Measurements from ENCODE around the gene DERA. TPM values are rescaled to one million over a fixed set of nuclear protein-coding genes. Genes with fewer than 3 reads are reported as not detected.
A peak's percentile ranks its signal among the peaks of the same experiment; 100 is the strongest.

DERA gene
- total and polyA plus RNA-seq, 2 donors from 2014 or later, result 40.2 to 59.5 TPM

- peak within 1 kb of the TSS; percentile 83 to 98 (median 96) for H3K4me3 ChIP-seq (ENCODE audit: low read length in 3 of 3)
- H3K9ac ChIP-seq (ENCODE audit: low read length in 3 of 3), result peak within 1 kb of the TSS; percentile 82 to 99 (median 98)
- H3K4me1 ChIP-seq (ENCODE audit: control insufficient read depth in 2 of 3, insufficient read depth in 2 of 3, low read depth in 1 of 3, low read length in 3 of 3), result peaks cover 0 to 6% (median 5%) of the 10 kb centered on the region in 3 donors
- H3K9me3 ChIP-seq (ENCODE audit: control insufficient read depth in 2 of 3, insufficient read depth in 1 of 3, low read length in 3 of 3), result no peaks in the 10 kb centered on the region
- FAIRE-seq (peak; percentile 84), DNase-seq (peak; percentile 98 to 99 (median 98))
- intact Hi-C loops (cut with DNase I), result no loop called here
- peak within 1 kb of the TSS; percentile 99 to 100 for H3K27ac ChIP-seq (ENCODE audit: low read depth in 2 of 2, low read length in 2 of 2)
- no peaks in the 10 kb centered on the region for H3K27me3 ChIP-seq (ENCODE audit: control insufficient read depth, insufficient read depth, low read length)
- no peak for TF ChIP-seq CTCF (IDR thresholded peaks at IDR 0.05; ENCODE audit: borderline replicate concordance, extremely low read depth, insufficient read depth)
- peaks cover 0 to 3% (median 2%) of the 10 kb centered on the region in 3 donors for H3K36me3 ChIP-seq (ENCODE audit: control insufficient read depth in 2 of 3, insufficient read depth in 3 of 3, low read length in 3 of 3)
Observed at GRCh38 chr12:15882118-15882971, 28.8 kb upstream of the DERA start, which contains the start of gene STRAP. Gene STRAP, plus strand, starts transcription at chr12:15882387. Its CDS starts 321 bp downstream, at chr12:15882708.

GRCh38 chr12:15883536-15883935 lies 27.6 kb upstream of the DERA start:
- intact Hi-C loops (cut with DNase I), result no loop called here
- DNase-seq (peak in 1 of 5 donors; percentile 24), FAIRE-seq (no peak)
- peaks cover 0 to 6% (median 5%) of the 10 kb centered on the region in 3 donors for H3K4me1 ChIP-seq (ENCODE audit: control insufficient read depth in 2 of 3, insufficient read depth in 2 of 3, low read depth in 1 of 3, low read length in 3 of 3)
- H3K27ac ChIP-seq (ENCODE audit: low read depth in 2 of 2, low read length in 2 of 2), result no peak overlapping the region
- peaks cover 0 to 5% (median 2%) of the 10 kb centered on the region in 3 donors for H3K36me3 ChIP-seq (ENCODE audit: control insufficient read depth in 2 of 3, insufficient read depth in 3 of 3, low read length in 3 of 3)
- no peaks in the 10 kb centered on the region for H3K27me3 ChIP-seq (ENCODE audit: control insufficient read depth, insufficient read depth, low read length)
- TF ChIP-seq CTCF (IDR thresholded peaks at IDR 0.05; ENCODE audit: borderline replicate concordance, extremely low read depth, insufficient read depth), result no peak
- H3K4me3 ChIP-seq (ENCODE audit: low read length in 3 of 3), result peak overlapping the region; percentile 7 to 98 (median 96)
- no peaks in the 10 kb centered on the region for H3K9me3 ChIP-seq (ENCODE audit: control insufficient read depth in 2 of 3, insufficient read depth in 1 of 3, low read length in 3 of 3)
- peak overlapping the region in 2 of 3 donors; percentile 69 to 99 for H3K9ac ChIP-seq (ENCODE audit: low read length in 3 of 3)

GRCh38 chr12:15886372-15887042 lies 24.6 kb upstream of the DERA start:
- DNase-seq (no peak), FAIRE-seq (no peak)
- intact Hi-C loops (cut with DNase I), result no loop called here
- peaks cover 0 to 6% (median 5%) of the 10 kb centered on the region in 3 donors for H3K4me1 ChIP-seq (ENCODE audit: control insufficient read depth in 2 of 3, insufficient read depth in 2 of 3, low read depth in 1 of 3, low read length in 3 of 3)
- H3K36me3 ChIP-seq (ENCODE audit: control insufficient read depth in 2 of 3, insufficient read depth in 3 of 3, low read length in 3 of 3), result peaks cover 0 to 16% (median 6%) of the 10 kb centered on the region in 3 donors
- no peak overlapping the region for H3K27ac ChIP-seq (ENCODE audit: low read depth in 2 of 2, low read length in 2 of 2)
- no peaks in the 10 kb centered on the region for H3K27me3 ChIP-seq (ENCODE audit: control insufficient read depth, insufficient read depth, low read length)
- no peak for TF ChIP-seq CTCF (IDR thresholded peaks at IDR 0.05; ENCODE audit: borderline replicate concordance, extremely low read depth, insufficient read depth)
- H3K4me3 ChIP-seq (ENCODE audit: low read length in 3 of 3), result no peak overlapping the region
- H3K9ac ChIP-seq (ENCODE audit: low read length in 3 of 3), result no peak overlapping the region
- no peaks in the 10 kb centered on the region for H3K9me3 ChIP-seq (ENCODE audit: control insufficient read depth in 2 of 3, insufficient read depth in 1 of 3, low read length in 3 of 3)

Measured in kidney (tissue), 14 donors.